Femur (tissue), 1 donor: ENCODE results near the gene CDKN2B.
"Not testable (repeated sequence)": the region's sequence is repeated elsewhere in the genome, so short reads cannot be mapped to it uniquely, and the experiment has no call there.

Experiments
- DNase-seq: peaks from one replicate; pipeline ENCODE4 v3.0.0-alpha.2; 2017

Gene CDKN2B

GRCh38 chr9:21968331-21969010 lies 40.6 kb downstream of the CDKN2B start:
- no peak for DNase-seq

- no peak for DNase-seq
Observed at GRCh38 chr9:21967702-21968101, 41.4 kb downstream of the CDKN2B start.

GRCh38 chr9:21967169-21967568 lies 41.9 kb downstream of the CDKN2B start:
- DNase-seq = no peak

- no peak for DNase-seq
Observed at GRCh38 chr9:21966140-21966851, 42.8 kb downstream of the CDKN2B start.

- DNase-seq = no peak
Observed at GRCh38 chr9:21965401-21965951, 43.6 kb downstream of the CDKN2B start.

GRCh38 chr9:21964925-21965385 lies 44.1 kb downstream of the CDKN2B start:
- DNase-seq = no peak

- no peak for DNase-seq
Observed at GRCh38 chr9:21961569-21961968, 47.5 kb downstream of the CDKN2B start.

- not testable (repeated sequence) for DNase-seq
Observed at GRCh38 chr9:21959268-21959667, 49.8 kb downstream of the CDKN2B start.

GRCh38 chr9:21958833-21959232 lies 50.3 kb downstream of the CDKN2B start:
- DNase-seq = no peak
